ENCODE data around the gene NBPF15. TPM values are rescaled to one million over a fixed set of nuclear protein-coding genes. Genes with fewer than 3 reads are reported as not detected.
"Not testable (repeated sequence)": the region's sequence is repeated elsewhere in the genome, so short reads cannot be mapped to it uniquely, and the experiment has no call there.

Gene NBPF15
- total RNA-seq, 1 experiment from 2014 or later, result 59.9 TPM

DNA sequence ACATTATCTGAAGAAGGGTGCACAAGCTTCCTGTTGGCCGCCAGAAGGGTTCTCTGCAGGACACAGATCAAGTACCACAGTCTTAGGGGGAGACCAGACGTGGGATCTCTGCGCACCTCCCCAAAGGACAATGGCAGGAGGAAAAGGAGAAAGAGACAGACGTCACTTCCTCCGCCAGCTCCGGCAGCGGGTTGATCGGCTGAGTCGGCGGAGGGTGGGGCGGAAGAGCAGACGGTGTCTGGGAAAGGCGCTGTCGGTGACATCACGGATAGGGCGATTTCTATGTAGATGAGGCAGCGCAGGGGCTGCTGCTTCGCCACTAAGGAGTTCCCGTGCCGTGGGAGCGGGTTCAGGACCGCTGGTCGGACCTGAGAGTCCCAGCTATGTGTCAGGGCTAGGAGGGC, 49.4 kb downstream of the NBPF15 start:
- in situ Hi-C loops (cut with HindIII; ENCODE audit: low pct_unique_long_range_greater_than_20kb, low sequenced_read_pairs), result not testable (repeated sequence)
- DNase-seq (ENCODE audit: low read depth, low spot score), result peak; percentile 93

DNA sequence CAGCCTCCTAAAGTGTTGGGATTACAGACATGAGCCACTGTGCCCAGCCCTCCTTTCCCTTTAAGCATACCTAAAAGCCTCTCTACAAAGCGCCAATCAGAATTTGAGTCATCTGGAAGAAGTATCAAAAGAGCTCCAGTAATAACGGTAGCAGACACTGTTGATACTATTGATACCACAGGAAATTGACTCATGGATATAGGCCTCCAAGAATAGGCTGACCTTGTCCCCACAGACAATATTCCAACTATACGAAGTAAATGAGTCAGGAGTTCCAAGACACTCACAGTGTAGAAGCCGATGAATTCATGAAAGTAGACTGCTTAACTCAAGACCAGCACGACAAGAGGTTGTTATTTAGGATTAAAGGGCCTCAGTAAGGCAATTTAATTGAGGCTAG, 58.7 kb downstream of the NBPF15 start:
- in situ Hi-C loops (cut with HindIII; ENCODE audit: low pct_unique_long_range_greater_than_20kb, low sequenced_read_pairs); DNase-seq (ENCODE audit: low read depth, low spot score): not testable (repeated sequence)

DNA sequence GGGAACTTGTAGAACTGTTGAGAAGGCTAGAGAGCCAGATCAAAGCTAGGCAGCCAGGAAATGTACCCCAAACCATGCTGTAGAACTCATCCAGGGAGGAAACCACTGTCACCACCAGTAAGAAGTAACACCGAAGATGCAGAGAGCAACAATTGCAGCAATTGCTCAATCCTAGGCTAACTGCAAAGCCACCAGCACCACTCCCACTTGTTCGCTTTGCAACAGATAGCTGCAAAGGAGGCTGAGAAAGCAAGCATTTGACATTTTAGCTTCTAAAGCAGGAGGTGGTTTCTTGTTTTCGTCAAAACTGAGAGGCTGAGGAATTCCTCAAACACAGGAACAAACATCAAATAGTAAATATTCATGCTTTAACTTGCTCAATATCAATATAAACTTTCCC, 89.8 kb downstream of the NBPF15 start:
- DNase-seq (ENCODE audit: low read depth, low spot score); in situ Hi-C loops (cut with HindIII; ENCODE audit: low pct_unique_long_range_greater_than_20kb, low sequenced_read_pairs): not testable (repeated sequence)

Small RNA genes lying within 50 kb of the gene (small RNA-seq; reads per million reads assigned to genes)
- gene AC246785.4 (0 reads per million in 2 experiments), gene RNVU1-15 (8.5 to 942 reads per million in 2 experiments)

Other genes with a start within 250 kb of the NBPF15 start
- gene PPIAL4E, start 88.0 kb downstream of the NBPF15 start, total RNA-seq (2014; rRNA removed; shearing (Covaris generic)), result not detected in 2 replicates
- gene PPIAL4F, start 131.2 kb upstream of the NBPF15 start, total RNA-seq (2014; rRNA removed; shearing (Covaris generic)), result not detected in 2 replicates